HG02642 (cell line): ENCODE measurements around the gene SP2.
A peak's percentile ranks its signal among the peaks of the same experiment; 100 is the strongest.

Experiments used
- ATAC-seq: cut with Tn5 transposase; IDR thresholded peaks from one replicate; pipeline ENCODE4 v1.9.1; 2021; ENCODE audit warnings: mild to moderate bottlenecking; ENCODE audit not compliant: unreplicated experiment, poor library complexity

Gene SP2

GRCh38 chr17:47888293-47888692 is 7.7 kb upstream of the SP2 start:
- no peak for ATAC-seq

DNA sequence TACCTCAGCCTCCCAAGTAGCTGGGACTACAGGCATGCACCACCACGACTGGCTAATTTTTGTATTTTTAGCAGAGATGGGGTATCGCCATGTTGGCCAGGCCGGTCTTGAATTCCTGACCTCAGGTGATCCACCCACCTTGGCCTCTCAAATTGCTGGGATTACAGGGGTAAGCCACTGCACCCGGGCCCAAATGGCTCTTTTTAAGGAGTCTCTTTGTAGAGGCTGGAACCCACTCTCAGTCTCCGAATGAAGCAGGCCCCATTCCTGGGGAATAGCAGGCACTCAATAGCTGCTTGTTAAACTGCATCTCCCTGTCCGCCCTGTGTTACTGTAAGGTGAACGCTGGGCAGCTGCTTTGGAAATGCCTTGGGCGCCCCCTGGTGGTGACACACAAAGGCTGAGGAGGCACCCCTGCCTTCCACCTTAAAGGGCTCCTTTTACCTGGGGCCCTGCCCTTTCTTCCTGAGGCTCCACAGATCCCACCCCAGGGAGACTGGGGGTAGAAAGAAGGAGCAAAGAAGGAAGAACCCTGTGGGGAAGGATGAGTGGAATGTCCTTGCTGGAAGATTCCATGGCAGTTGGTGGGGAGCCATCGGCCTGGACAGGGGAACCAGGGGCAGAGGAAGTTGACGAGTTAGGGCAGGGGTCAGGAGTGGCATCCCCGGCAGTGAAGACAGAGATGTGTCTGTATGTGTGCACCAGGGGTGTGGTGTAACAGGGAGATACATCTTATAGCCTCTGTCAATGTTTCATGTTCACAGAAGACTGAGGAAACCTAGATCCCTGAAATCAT is 6.1 kb upstream of the SP2 start:
- ATAC-seq = peak; percentile 72

GRCh38 chr17:47891545-47892088 is 4.4 kb upstream of the SP2 start:
- ATAC-seq = no peak

- ATAC-seq = no peak
Measured at GRCh38 chr17:47894498-47895346, 1.3 kb upstream of the SP2 start.

DNA sequence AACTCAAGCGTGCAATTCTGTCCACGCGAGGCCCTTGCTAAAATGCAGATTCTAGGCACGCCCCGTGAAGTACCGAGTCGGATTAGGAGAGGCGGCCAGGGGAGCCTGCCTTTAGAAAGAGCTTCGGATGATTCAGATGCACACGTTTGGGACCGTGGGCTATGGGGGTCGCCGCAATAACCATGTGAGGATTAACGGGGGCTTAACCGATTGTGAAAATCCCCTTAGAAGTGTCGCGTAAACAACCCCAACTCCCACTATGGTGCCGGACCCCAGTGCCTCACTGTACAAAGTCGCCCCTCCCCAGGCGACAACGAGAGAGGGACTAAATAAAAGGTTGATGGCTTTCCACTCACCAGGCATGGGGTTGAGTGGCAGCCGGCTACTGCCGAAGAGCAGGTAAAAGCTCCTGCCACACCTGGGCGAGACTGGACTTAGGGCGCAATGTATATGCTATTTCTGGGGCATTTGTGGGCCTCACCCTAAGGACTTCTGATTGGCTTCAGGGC is 635 bp upstream of the SP2 start:
- ATAC-seq = no peak

GRCh38 chr17:47896672-47897490 is 845 bp downstream of the SP2 start:
- ATAC-seq = no peak

DNA sequence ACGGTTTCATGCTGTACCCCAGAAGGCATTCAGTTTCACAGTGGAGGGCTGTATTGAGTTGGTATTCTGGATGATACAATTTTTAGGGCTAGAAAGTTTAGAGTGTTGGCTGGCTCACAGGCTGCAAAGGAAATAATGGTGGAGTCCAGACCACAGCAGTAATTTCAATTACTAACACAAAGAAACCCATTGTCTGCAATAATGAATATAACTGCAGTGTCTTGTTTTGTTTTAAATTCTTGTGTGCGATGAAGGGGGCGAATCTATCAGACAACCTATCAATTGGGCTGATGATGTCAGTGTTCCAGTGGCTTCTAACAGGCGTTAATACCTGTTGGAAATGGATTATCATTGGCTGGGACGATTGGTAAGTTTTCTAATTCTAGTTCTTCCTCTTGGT is 1.5 kb downstream of the SP2 start:
- no peak for ATAC-seq

- ATAC-seq = no peak
Measured at GRCh38 chr17:47898241-47898640, 2.2 kb downstream of the SP2 start.

- ATAC-seq = no peak
Measured at GRCh38 chr17:47899643-47900042, 3.6 kb downstream of the SP2 start.

DNA sequence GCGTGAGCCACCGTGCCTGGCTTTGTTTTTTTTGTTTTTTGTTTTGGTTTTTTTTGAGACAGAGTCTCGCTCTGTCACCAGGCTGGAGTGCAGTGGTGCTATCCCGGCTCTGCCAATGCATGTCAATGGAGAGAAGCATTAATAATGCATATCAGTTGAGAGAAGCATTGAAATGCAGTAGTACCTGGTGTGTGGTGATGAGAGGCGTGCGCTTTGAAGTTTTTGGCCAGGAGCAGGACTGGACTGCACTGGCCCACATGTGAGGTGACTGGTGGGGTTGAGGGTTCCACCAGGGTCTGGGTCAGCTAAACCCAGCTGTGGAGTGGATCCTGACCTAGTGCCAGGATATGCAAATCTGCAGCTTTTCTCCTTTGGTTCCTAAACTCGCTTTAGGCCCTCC is 5.4 kb downstream of the SP2 start:
- no peak for ATAC-seq

DNA sequence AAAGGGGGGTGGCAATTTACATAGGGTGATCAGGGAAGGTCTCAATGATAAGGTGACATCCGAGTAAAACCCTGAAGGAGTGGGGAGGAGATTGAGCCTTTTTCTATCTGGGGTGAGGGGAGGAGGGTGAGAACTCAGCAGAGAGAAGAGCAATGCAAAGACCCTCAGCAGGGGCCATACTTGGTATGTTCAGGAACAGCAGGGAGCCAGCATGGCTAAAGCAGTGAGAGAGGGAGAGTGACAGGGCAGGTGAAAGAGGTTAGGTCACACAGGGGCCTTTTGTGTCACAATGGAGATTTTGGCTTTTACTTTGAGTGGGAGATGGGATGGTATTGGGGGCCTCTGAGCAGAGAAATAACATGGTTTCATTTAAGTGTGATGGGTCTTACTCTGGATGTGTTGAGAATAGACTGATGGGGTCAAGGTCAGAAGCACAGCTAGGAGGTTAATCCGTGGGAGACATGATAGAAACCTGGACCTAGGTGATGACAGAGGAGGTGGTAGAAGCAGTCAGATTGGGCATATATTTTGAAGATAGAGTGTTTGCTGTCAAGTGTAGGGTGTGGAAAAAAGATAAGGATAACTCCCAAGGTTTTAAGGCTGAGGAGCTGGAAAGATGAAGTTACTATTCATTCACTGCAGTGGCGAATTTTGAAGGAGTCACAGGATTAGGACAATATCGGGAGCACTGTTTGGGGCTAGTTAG is 6.2 kb downstream of the SP2 start:
- no peak for ATAC-seq

DNA sequence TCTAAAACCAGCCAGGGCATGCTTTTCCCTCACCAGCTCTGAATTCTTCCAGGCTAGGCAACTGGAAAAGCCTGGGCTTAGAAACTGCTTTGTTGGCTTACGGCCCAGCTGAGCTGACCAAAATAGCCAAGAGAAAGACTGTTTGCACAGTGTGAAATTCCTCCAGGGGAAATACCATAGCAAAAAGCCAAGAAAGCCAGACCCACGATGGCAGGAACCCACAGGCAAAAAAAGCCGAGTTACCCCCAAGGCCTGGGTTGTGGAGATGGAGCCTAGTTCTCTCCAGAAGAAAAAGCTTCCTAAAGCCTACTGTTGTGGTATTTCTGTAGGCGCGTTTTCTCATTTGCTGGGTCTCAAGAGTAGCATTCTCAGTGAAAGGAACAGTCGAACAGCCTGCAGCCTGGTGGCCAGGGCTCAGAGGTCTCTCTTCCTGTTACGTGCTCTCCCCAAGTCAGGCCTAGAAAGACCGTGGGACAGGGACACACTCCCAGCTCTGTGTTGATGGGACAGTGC is 9.2 kb downstream of the SP2 start:
- ATAC-seq = no peak

- no peak for ATAC-seq
Measured at GRCh38 chr17:47906443-47906842, 10.4 kb downstream of the SP2 start.

DNA sequence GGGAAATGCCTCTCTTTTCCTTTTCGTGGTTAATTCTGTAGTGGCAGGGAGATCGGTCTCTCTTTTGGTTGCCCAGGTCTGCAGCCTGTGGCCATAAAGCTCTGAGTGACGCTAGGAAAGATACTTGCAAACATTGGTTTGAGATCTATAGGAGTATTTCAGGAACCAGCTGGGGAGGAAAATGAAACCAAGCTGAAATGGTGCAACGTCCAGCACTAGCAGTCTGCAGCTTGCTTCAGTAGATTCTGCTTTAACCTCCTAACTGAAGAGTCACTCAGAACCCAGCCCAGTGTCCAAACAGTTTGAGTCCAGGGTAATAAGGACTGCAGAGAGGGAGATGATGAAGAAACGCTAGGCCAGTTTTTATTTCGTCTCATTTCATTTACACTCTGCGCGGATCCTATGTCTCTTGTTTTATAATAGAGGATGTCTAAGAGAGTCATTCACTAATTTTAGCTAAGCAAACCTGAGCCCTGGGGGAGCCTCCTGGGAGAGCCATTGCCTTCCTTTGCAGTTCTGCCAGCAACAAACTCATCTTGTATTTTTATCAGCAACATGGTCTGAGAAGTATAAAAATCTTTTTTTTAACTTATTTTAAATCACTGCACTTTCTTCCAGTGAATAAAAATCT is 12.0 kb downstream of the SP2 start:
- ATAC-seq = no peak

- ATAC-seq = no peak
Measured at GRCh38 chr17:47913050-47913449, 17.0 kb downstream of the SP2 start.

- ATAC-seq = no peak
Measured at GRCh38 chr17:47914306-47914948, 18.4 kb downstream of the SP2 start.

GRCh38 chr17:47915776-47916398 is 19.9 kb downstream of the SP2 start:
- ATAC-seq = no peak
